DOHH2 (cell line): Measurements from ENCODE around the gene PPP6R1.
"Not testable (repeated sequence)": the region's sequence is repeated elsewhere in the genome, so short reads cannot be mapped to it uniquely, and the experiment has no call there.

Source experiments
- H3F3A ChIP-seq: fragments of 200-600 bp; sonication (generic), shearing (Covaris generic); 2 replicates; pipeline ENCODE4 v1.6.0; 2016; ENCODE audit warnings: antibody characterized with exemption, mild to moderate bottlenecking; ENCODE audit not compliant: control insufficient read depth, insufficient read depth
- H3K27ac ChIP-seq: fragments of 200-600 bp; sonication (generic); 2 replicates; pipeline ENCODE4 v1.5.1; 2014; ENCODE audit warnings: low read depth, mild to moderate bottlenecking, low read length, moderate library complexity
- H3K27me3 ChIP-seq: fragments of 200-600 bp; sonication (generic); 2 replicates; pipeline ENCODE4 v1.6.1; 2014; ENCODE audit warnings: mild to moderate bottlenecking, low read length, mixed read lengths; ENCODE audit not compliant: control insufficient read depth
- H3K36me3 ChIP-seq: fragments of 200-600 bp; sonication (generic); 2 replicates; pipeline ENCODE4 v1.6.1; 2014; ENCODE audit warnings: mild to moderate bottlenecking, low read length, moderate library complexity, mixed read lengths; ENCODE audit not compliant: control insufficient read depth
- H3K4me1 ChIP-seq: fragments of 200-600 bp; sonication (generic); 2 replicates; pipeline ENCODE4 v1.6.1; 2014; ENCODE audit warnings: mild to moderate bottlenecking, low read length, mixed read lengths; ENCODE audit not compliant: control insufficient read depth
- H3K4me2 ChIP-seq: fragments of 200-600 bp; sonication (generic); 2 replicates; pipeline ENCODE4 v1.6.0; 2014; ENCODE audit warnings: mild to moderate bottlenecking, low read length, moderate library complexity
- H3K4me3 ChIP-seq: fragments of 200-600 bp; sonication (generic); 2 replicates; pipeline ENCODE4 v1.5.1; 2014; ENCODE audit warnings: mild to moderate bottlenecking, low read length, mixed read lengths
- H3K79me2 ChIP-seq: fragments of 200-600 bp; sonication (generic); 2 replicates; pipeline ENCODE4 v1.6.1; 2014; ENCODE audit warnings: mild to moderate bottlenecking, low read length, mixed read lengths; ENCODE audit not compliant: control insufficient read depth
- H3K9me2 ChIP-seq: fragments of 200-600 bp; sonication (generic); replicated peaks from 2 replicates; pipeline ENCODE4 v1.6.1; 2014; ENCODE audit warnings: mild to moderate bottlenecking, low read length, mixed read lengths; ENCODE audit not compliant: control insufficient read depth
- H3K9me3 ChIP-seq: fragments of 200-600 bp; sonication (generic); 2 replicates; pipeline ENCODE4 v1.6.1; 2014; ENCODE audit warnings: antibody characterized with exemption, low read length, mixed read lengths; ENCODE audit not compliant: control insufficient read depth, insufficient read depth
- H4K20me1 ChIP-seq: fragments of 200-600 bp; sonication (generic); 2 replicates; pipeline ENCODE4 v1.6.0; 2014; ENCODE audit warnings: low read depth, mild to moderate bottlenecking, antibody characterized with exemption, low read length, moderate library complexity; ENCODE audit not compliant: control insufficient read depth, insufficient read depth
- EZH2phosphoT487 ChIP-seq: fragments of 200-600 bp; sonication (generic); IDR thresholded peaks from 2 replicates; pipeline ENCODE4 v1.6.1; 2017; ENCODE audit warnings: borderline replicate concordance, mild to moderate bottlenecking, antibody characterized with exemption, low read length, moderate library complexity, mixed read lengths
- TF ChIP-seq, protein P1 (sequence below): fragments of 200-600 bp; sonication (generic); IDR thresholded peaks from one replicate; pipeline ENCODE4 v1.5.1; 2014; ENCODE audit warnings: antibody characterized with exemption, mild to moderate bottlenecking, low read depth, low read length; ENCODE audit not compliant: poor library complexity, severe bottlenecking

Gene PPP6R1

DNA sequence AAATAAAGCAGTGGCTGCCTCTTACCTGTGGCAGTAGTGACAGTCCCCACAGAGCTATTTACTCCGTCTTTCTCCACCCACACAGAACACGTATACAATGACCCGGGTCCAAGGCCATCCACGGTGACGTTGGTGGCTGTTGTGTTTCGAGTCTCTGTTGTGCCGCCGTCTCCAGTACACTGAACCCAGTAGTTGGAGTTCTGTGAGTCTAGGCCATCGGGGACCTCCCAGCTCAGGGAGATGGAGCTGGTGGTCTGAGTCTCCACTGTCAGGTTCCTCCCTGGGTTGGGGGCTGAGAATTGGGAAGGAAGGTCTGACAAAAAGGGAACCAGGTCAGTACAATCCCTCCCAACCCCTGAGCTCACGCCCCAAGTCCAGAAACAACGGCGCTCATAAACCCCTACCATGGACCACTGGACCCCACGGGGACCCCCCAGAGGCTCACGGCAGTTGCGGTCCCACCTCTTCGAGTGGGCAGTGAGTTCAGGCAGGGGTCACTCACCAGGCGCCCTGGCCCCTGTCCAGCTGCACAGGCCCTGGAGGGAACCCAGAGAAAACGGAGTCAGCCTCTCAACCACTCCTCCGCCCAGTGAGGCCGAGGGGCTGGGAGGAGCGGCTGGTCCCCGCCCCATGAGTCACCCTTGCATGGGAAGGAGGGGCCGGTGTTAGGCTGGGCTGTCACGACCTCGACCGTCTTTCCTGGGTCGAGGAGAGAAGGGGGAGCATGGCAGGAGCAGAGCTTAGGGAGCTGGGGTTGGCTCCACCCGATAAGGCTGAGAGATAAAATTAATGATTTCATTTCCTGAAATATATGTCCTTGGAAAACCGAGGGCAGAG is 51.9 kb downstream of the PPP6R1 start:
- Histone ChIP-seq H3K9me2 (no peaks in the 10 kb centered on the region), H3K9me3 (no peaks in the 10 kb centered on the region), H3K36me3 (no peaks in the 10 kb centered on the region), H3K4me1 (peaks cover 9% of the 10 kb centered on the region), H3K27me3 (peaks cover 2% of the 10 kb centered on the region; the same call in 1 of the 2 replicates), H3K4me2 (no peak overlapping the region), H3K4me3 (no peak overlapping the region), H3F3A (no peaks in the 10 kb centered on the region), H3K79me2 (no peaks in the 10 kb centered on the region), H3K27ac (no peak overlapping the region), H4K20me1 (no peaks in the 10 kb centered on the region)
- TF ChIP-seq, protein P1, sequence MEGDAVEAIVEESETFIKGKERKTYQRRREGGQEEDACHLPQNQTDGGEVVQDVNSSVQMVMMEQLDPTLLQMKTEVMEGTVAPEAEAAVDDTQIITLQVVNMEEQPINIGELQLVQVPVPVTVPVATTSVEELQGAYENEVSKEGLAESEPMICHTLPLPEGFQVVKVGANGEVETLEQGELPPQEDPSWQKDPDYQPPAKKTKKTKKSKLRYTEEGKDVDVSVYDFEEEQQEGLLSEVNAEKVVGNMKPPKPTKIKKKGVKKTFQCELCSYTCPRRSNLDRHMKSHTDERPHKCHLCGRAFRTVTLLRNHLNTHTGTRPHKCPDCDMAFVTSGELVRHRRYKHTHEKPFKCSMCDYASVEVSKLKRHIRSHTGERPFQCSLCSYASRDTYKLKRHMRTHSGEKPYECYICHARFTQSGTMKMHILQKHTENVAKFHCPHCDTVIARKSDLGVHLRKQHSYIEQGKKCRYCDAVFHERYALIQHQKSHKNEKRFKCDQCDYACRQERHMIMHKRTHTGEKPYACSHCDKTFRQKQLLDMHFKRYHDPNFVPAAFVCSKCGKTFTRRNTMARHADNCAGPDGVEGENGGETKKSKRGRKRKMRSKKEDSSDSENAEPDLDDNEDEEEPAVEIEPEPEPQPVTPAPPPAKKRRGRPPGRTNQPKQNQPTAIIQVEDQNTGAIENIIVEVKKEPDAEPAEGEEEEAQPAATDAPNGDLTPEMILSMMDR, result no peak
- TF ChIP-seq EZH2phosphoT487, result no peak

DNA sequence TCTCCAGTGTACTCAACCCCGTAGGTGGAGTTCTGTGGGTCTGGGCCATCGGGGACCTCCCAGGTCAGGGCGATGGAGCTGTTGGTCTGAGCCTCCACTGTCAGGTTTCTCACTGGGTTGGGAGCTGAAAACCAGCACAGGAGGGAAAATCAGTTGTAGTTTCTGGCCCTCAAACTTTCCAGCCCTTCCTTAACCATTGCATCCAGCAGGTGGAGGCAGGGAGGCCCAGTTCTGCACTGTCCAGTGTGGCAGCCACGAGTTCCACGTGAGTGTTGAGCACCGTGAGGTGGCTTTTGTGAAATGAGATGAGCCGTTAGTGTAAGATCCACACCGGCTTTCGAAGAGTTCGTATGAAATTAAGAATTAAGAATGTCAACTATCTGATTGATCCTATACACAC is 56.6 kb downstream of the PPP6R1 start:
- TF ChIP-seq, protein P1, result peak; percentile 14
- H3K36me3 ChIP-seq, H3K27ac ChIP-seq, H3K4me1 ChIP-seq, H3K4me2 ChIP-seq, H3F3A ChIP-seq, H3K9me3 ChIP-seq, H3K27me3 ChIP-seq, H3K4me3 ChIP-seq, H4K20me1 ChIP-seq, H3K9me2 ChIP-seq, H3K79me2 ChIP-seq: not testable (repeated sequence)

DNA sequence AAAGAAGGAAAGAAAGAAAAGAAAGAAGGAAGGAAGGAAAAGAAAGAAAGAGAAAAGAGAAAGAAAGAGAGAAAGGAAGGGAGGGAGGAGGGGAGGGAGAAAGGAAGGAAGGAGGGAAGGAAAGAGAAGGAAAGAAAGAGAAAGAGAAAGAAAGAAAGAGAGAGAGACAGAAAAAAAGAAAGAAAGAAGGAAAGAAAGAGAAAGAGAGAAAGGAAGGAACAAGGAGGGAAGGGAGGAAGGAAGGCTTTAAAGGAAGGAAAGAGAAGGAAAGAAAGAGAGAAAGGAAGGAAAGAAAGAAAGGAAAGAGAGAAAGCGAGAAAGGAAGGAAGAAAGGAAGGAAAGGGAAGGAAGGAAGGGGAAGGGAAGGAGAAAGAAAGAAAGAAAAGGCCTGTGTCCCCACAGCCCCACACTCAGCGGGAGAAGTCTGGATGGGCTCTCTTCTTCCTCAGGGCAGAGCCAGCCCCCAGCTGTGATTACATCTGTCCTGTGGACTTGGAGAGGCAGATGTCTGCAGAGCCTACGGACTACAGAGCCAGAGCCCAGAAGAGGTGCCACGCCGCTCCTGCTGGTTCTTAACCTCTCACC is 59.1 kb downstream of the PPP6R1 start:
- TF ChIP-seq, protein P1, result no peak
- TF ChIP-seq EZH2phosphoT487, result no peak
- Histone ChIP-seq H3K9me2 (no peaks in the 10 kb centered on the region), H3K79me2 (no peaks in the 10 kb centered on the region), H3K27ac (no peak overlapping the region), H3K4me1 (no peaks in the 10 kb centered on the region), H3K9me3 (no peaks in the 10 kb centered on the region), H3K27me3 (no peaks in the 10 kb centered on the region), H3F3A (no peaks in the 10 kb centered on the region), H3K36me3 (no peaks in the 10 kb centered on the region), H3K4me2 (no peak overlapping the region), H4K20me1 (no peaks in the 10 kb centered on the region), H3K4me3 (no peak overlapping the region)
